H1 (cell line): ENCODE data around the gene DYRK1A. TPM values are rescaled to one million over a fixed set of nuclear protein-coding genes. Genes with fewer than 3 reads are reported as not detected.

Source experiments
- BCL11A ChIP-seq, 2 experiments: IDR thresholded peaks; one replicate each; pipeline ENCODE4 v1.6.1; 2011; ENCODE audit warnings: low read depth in 2 of 2, low read length in 2 of 2, mild to moderate bottlenecking in 2 of 2
- polyA plus RNA-seq, 7 experiments: library from polyadenylated mRNA; depleted of rRNA in 3 of 7; stranded (reverse) in 5 of 7; unstranded in 2 of 7; fragments of >200 nt in 5 of 7; fragments of 200-250 nt in 2 of 7; gene quantifications; 1 replicate in 5 of 7; 2 replicates in 1 of 7; 4 replicates in 1 of 7; pipeline versions ENCODE4 v1.2.1 to v1.2.3, GENCODE V29; 2011 to 2013; ENCODE audit warnings: missing spikeins in 2 of 7, mixed read lengths in 2 of 7
- total RNA-seq: library from RNA; stranded (reverse); fragmentation: NEBNext Ultra II Directional; extraction: Animal tissue kit (Norgen Biotek cat#: 25700); gene quantifications from 2 replicates; pipeline ENCODE4 v1.2.1, GENCODE V29; 2021

DYRK1A gene
- total and polyA plus RNA-seq, 2 of the 8 experiments (the other 6 are each of a cell fraction or from before 2014, with no cell fraction given), result 61.1 to 62.2 TPM

GRCh38 chr21:37459575-37459974 is 93.0 kb downstream of the DYRK1A start (continued):
- TF ChIP-seq BCL11A (IDR thresholded peaks at IDR 0.05; ENCODE audit: low read depth in 2 of 2, low read length in 2 of 2), result no peak
